GM19328 (cell line): ENCODE results near the gene NLGN4Y.

Source experiments
- ATAC-seq: cut with Tn5 transposase; IDR thresholded peaks from one replicate; pipeline ENCODE4 v1.9.1; 2021; ENCODE audit warnings: mild to moderate bottlenecking, moderate library complexity; ENCODE audit not compliant: unreplicated experiment

The NLGN4Y gene

GRCh38 chrY:14524272-14525231 is at the start of gene NLGN4Y:
TSS of gene NLGN4Y (plus strand) at chrY:14524529. CDS start at chrY:14622120, 97,591 bp downstream.
- ATAC-seq, result no peak

- ATAC-seq, result no peak
These were observed 38.4 kb upstream of the NLGN4Y start for GRCh38 chrY:14485935-14486334.

GRCh38 chrY:14490226-14490625 is 34.1 kb upstream of the NLGN4Y start:
- ATAC-seq, result no peak

- no peak for ATAC-seq
These were observed 26.3 kb upstream of the NLGN4Y start for GRCh38 chrY:14498071-14498470.

GRCh38 chrY:14504592-14504991 is 19.7 kb upstream of the NLGN4Y start:
- ATAC-seq, result no peak

GRCh38 chrY:14522379-14522950 is 1.9 kb upstream of the NLGN4Y start:
- ATAC-seq, result no peak

- no peak for ATAC-seq
These were observed 648 bp upstream of the NLGN4Y start for GRCh38 chrY:14523491-14524271.

GRCh38 chrY:14525315-14525714 is 986 bp downstream of the NLGN4Y start:
- ATAC-seq, result no peak

- ATAC-seq, result no peak
These were observed 4.0 kb downstream of the NLGN4Y start for GRCh38 chrY:14528361-14528760.

GRCh38 chrY:14536703-14537102 is 12.4 kb downstream of the NLGN4Y start:
- no peak for ATAC-seq

- no peak for ATAC-seq
These were observed 19.2 kb downstream of the NLGN4Y start for GRCh38 chrY:14543506-14543905.

GRCh38 chrY:14581294-14581693 is 57.0 kb downstream of the NLGN4Y start:
- no peak for ATAC-seq

- no peak for ATAC-seq
These were observed 62.4 kb downstream of the NLGN4Y start for GRCh38 chrY:14586725-14587124.

GRCh38 chrY:14601372-14601771 is 77.0 kb downstream of the NLGN4Y start:
- ATAC-seq, result no peak

GRCh38 chrY:14617625-14618024 is 93.3 kb downstream of the NLGN4Y start:
- no peak for ATAC-seq

GRCh38 chrY:14618513-14618912 is 94.2 kb downstream of the NLGN4Y start:
- no peak for ATAC-seq

- ATAC-seq, result no peak
These were observed 103.9 kb downstream of the NLGN4Y start for GRCh38 chrY:14628208-14628607.

GRCh38 chrY:14631676-14632075 is 107.3 kb downstream of the NLGN4Y start:
- ATAC-seq, result no peak

- no peak for ATAC-seq
These were observed 109.4 kb downstream of the NLGN4Y start for GRCh38 chrY:14633718-14634117.

GRCh38 chrY:14634954-14635353 is 110.6 kb downstream of the NLGN4Y start:
- no peak for ATAC-seq

- ATAC-seq, result no peak
These were observed 113.2 kb downstream of the NLGN4Y start for GRCh38 chrY:14637551-14637950.
